HG03196 (cell line): ENCODE results near the gene PPIH.
"Not testable (repeated sequence)": the region's sequence is repeated elsewhere in the genome, so short reads cannot be mapped to it uniquely, and the experiment has no call there.

Experiments
- ATAC-seq: cut with Tn5 transposase; IDR thresholded peaks from one replicate; pipeline ENCODE4 v1.9.1; 2021; ENCODE audit not compliant: unreplicated experiment

PPIH gene

GRCh38 chr1:42681741-42682483 lies 23.7 kb downstream of the PPIH start, which contains the start of gene YBX1:
Gene YBX1 (plus strand): TSS chr1:42682418. CDS start chr1:42682566, 148 bp downstream.
- ATAC-seq: peak; percentile 86

GRCh38 chr1:42682484-42682738 lies 24.2 kb downstream of the PPIH start:
- not testable (repeated sequence) for ATAC-seq

DNA sequence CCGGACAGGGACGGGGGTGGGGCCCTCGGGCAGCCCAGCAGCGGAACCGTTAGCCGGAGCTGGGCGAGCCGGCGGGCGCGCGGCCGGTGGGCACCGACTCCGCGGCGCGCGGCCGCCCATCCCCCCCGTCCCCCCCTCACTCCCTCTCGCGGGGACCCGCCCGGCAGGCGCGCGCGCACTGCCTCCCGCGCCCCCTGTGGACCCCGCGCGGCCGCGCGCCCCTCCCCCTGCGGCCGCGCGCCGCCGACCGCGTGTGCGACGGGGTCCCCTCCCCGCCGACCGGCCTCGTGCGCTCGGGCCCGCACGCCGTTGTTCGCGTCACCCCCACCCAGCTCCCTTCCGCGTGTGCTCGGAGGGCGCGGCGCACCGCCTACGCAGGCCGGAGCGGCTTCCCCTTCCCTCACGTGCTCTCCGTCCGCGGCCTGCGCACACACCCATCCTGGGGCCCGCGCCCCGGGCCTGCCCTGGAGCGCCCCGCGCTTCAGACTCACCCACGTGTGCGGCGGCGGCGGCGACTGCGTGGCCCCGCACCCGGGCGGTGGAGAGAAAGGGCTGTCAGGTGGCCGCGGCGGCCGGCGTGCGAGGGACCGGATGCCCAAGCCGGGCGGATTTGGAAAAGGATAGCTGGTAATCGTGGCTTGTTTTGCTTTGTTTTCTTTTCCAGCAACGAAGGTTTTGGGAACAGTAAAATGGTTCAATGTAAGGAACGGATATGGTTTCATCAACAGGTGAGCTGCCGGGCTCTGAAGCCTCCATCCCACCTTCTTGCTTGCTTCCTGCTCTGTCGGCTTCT lies 24.7 kb downstream of the PPIH start:
- ATAC-seq: peak; percentile 42

DNA sequence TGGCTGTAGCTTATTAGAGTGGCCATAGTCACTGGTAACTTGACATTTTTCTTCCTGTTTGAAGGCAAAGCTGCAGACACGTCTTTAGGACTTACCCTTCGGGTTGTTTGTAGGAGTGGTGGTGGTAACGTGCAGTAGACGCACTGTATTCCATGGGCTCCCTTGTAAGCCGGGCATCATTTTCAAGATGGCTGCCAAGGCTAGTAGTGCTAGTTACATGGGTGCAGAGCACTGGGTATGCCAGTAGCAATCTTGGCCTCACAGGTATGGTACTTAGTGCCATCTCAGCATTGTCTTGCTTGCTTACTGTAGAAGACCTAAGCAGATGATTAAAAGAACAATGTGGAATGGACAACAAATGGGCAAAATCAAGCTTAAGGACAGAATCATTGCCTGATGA lies 25.9 kb downstream of the PPIH start:
- no peak for ATAC-seq

DNA sequence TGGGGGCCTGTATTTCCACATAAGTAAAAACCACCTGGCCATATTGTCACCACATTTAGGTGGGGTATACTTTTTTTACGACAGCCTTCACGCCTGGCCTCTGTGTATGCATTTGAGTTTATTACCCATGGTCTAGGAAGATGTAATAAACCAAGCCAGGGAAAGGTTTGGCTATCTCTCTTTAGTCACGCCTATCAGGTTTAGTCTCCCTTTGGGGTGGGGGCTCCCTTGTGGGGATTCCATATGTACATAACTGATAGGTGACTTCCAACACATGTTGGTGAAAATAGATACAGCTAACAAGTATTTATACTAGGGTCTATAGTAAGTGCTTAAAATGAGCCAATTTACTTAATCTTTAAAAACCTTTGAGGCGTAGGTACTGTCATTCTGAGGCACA lies 28.2 kb downstream of the PPIH start:
- no peak for ATAC-seq

- ATAC-seq: no peak
Measured at GRCh38 chr1:42689912-42690311, 31.7 kb downstream of the PPIH start.

DNA sequence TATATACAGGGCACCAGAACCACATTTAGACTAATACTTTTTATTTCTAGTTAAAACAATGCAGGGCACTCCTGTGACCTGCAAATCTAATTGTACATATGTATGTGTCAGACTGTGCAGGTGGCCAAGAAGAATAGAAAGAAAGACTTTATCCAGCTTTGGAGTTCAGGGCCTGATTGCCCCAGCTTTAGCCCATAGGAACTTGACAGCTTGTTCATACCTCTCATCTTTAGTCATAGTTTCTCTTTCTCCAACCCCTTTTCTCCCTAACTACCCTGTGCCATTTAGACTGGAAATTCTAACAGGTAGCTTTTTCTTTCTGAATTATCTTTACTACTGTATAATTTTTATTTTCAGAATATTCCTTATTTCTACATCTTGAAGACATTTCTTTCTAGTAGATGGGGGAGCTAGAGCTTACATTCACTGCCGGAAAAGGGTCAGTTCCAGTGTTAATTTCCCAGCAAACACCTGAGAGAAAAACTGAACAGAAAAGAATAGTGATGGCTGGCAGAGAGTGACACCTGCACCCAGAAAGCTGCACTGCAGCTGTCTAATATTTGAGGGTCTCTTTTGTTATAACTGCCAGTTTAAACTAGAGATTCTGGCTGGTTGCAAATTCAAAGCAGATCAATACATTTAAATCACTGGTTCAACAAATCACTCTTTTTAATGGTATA lies 32.4 kb downstream of the PPIH start:
- ATAC-seq: no peak

DNA sequence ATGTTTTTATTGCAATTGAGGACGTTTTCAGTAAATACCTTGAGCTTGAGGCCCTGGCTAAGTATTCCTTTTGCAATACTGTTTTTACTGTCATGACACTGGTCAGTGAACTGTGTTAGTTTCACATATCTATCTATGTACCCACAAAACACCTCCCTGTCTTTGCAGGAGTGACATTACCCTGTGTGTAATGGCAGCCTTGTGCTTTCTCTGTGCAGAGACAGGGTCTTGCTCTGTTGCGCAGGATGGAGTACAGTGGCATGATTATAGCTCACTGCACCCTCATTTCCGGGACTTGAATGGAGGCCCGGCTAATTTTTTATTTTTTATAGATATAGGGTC lies 32.9 kb downstream of the PPIH start:
- ATAC-seq: no peak

- ATAC-seq: no peak
Measured at GRCh38 chr1:42692461-42692860, 34.2 kb downstream of the PPIH start.

GRCh38 chr1:42692911-42693310 lies 34.7 kb downstream of the PPIH start:
- ATAC-seq: no peak

DNA sequence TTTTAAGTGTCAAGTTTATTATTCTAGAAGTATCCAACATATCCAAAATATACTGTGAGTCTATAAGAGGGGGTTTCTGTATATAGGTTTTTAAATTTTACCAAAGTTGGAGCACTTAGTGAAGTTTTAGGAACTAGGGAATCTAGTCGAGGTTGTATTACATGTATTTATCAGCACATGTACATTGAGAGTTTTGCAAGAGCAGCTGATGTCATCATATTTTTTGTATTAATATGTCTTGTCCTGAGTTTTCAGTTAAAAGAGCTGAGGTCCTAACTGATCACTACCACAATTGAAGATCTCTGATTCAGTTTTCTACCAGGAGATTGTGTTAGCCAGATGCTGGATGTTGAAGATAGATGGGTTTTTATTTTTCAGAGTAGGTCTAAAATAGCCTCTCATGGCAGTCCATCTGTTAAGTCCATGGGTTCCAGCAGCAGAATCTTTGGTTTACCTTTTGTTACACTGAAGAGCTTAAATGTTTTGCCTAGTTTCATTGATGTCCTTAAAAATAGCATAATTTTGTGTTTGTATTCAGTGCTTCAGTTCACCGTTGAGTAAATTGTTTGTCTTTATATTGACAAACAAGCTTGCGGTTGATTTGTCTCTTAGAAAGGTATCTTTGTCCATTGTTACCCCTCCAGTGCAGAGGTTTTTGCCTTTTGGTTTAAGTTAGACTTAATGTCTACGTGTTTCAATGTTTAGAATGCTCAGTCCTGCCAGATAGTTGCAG lies 40.0 kb downstream of the PPIH start:
- ATAC-seq: no peak

DNA sequence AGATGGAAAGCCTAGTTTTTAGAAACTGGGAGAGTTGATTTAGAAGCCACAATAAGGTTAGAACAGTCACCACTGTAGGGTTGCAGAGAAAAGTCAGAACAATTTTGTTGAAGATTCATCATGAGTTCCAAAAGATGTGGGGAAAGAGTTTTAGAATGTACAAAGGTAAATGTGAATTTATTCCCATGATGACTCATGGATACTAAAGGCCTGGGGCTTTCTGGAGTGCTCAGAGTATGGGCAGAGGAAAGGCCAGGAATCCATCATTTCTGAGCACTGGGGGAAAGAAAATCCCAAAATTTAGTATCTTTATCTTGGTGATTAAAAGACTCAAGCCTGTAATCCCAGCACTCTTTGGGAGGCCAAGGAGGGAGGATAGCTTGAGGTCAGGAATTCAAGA lies 41.8 kb downstream of the PPIH start:
- ATAC-seq: no peak

DNA sequence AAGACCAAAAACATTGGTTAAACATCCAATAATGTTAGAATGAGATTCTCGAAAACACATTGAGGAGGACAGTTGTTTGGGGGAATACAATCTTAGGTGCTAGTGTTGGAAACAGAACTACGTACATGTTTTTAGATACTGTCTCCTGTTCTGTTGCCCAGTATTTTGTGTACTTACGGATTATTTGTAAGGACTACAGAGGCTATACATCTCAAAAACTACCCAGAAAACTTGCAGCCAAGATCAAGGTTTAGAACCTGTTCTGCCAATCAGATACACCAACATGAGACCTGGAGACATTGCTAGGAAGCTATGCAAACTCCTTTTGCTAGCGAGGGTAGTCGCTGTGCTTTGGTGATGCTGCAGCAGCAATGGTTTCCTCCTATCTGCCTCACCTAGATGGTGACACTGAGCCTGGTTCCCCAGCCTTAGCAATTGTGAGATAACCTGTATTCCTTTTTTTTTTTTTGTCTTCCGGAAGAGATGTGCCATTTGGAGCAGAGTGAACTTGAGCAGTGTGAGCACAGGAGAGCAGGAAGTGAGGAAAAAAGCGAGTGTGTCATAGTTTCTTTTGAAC lies 45.8 kb downstream of the PPIH start:
- no peak for ATAC-seq

- not testable (repeated sequence) for ATAC-seq
Measured at GRCh38 chr1:42712808-42713207, 54.6 kb downstream of the PPIH start.

DNA sequence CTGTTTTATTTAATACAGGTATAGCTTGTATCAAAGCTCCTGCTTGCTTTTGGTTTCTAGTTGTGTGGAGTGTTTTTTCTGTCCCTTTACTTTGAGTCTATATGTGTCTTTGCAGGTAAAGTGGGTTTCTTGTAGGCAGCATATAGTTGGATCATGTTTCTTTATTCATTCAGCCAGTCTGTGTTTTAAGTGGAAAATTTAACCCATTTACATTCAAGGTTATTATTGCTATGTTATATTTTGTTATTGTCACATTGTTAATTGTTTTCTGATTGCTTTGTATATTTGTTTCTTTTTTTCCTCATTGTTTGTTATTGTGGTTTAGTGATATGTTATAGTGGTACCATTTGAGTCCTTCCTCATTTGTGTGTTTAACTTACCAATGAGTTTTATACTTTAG lies 55.1 kb downstream of the PPIH start:
- no peak for ATAC-seq

- ATAC-seq: not testable (repeated sequence)
Measured at GRCh38 chr1:42714441-42714840, 56.2 kb downstream of the PPIH start.

DNA sequence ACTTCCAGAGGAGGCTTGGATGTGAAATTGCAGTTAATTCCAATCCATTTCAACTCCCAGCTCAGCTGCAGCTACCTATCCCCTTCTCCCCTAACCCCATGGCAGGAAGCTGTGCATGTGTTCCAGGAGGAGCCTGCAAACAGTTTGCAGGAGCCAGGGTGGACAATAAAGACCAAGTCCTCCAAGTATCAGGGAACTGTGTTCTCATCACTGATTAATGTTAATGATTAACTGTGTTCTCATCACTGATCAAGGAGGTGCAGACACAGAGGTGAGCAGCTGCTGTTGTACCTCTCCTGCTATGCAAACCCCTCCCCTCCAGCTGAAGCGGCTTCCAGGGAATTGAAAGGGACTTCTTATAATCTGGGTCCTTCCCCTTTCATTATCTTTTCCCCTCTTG lies 62.6 kb downstream of the PPIH start:
- no peak for ATAC-seq

DNA sequence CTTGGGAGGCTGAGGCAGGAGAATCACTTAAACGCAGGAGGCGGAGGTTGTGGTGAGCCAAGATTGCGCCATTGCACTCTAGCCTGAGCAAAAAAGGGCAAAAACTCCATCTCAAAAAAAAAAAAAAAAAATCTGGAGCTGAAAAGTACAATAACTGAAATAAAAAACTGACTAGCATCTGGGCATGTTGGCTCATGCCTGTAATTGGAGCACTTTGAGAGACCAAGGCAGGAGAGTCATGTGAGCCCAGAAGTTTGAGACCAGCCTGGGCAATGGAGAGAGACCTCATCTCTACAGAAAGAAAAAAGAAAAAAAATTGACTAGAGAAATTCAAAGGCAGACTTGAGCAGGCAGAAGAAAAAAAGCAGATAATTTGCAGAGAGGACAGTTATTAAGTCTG lies 63.7 kb downstream of the PPIH start:
- ATAC-seq: no peak

- ATAC-seq: not testable (repeated sequence)
Measured at GRCh38 chr1:42722403-42722802, 64.2 kb downstream of the PPIH start.

GRCh38 chr1:42723511-42723910 lies 65.3 kb downstream of the PPIH start:
- no peak for ATAC-seq

DNA sequence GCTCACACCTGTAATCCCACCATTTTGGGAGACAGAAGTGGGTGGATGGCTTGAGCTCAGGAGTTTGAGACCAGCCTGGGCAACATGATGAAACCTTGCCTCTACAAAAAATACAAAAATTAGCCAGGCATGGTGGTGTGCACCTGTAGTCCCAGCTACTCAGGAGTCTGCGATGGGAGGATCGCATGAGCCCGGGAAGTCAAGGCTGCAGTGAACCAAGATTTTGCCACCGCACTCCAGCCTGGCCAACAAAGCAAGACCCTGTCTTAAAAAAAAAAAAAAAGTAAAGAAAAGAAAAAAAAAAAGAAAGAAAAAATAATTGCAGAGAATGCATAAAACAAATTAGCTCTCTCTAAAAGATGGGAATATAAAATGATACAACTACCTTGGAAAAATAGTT lies 67.6 kb downstream of the PPIH start:
- ATAC-seq: not testable (repeated sequence)
